ENCODE data around the gene SEMA6A. TPM values are rescaled to one million over a fixed set of nuclear protein-coding genes. Genes with fewer than 3 reads are reported as not detected.

Gene SEMA6A
- total RNA-seq, 1 experiment from 2014 or later, result 406 TPM

GRCh38 chr5:116567106-116567505 lies 7.5 kb downstream of the SEMA6A start:
- TF ChIP-seq, protein P1, sequence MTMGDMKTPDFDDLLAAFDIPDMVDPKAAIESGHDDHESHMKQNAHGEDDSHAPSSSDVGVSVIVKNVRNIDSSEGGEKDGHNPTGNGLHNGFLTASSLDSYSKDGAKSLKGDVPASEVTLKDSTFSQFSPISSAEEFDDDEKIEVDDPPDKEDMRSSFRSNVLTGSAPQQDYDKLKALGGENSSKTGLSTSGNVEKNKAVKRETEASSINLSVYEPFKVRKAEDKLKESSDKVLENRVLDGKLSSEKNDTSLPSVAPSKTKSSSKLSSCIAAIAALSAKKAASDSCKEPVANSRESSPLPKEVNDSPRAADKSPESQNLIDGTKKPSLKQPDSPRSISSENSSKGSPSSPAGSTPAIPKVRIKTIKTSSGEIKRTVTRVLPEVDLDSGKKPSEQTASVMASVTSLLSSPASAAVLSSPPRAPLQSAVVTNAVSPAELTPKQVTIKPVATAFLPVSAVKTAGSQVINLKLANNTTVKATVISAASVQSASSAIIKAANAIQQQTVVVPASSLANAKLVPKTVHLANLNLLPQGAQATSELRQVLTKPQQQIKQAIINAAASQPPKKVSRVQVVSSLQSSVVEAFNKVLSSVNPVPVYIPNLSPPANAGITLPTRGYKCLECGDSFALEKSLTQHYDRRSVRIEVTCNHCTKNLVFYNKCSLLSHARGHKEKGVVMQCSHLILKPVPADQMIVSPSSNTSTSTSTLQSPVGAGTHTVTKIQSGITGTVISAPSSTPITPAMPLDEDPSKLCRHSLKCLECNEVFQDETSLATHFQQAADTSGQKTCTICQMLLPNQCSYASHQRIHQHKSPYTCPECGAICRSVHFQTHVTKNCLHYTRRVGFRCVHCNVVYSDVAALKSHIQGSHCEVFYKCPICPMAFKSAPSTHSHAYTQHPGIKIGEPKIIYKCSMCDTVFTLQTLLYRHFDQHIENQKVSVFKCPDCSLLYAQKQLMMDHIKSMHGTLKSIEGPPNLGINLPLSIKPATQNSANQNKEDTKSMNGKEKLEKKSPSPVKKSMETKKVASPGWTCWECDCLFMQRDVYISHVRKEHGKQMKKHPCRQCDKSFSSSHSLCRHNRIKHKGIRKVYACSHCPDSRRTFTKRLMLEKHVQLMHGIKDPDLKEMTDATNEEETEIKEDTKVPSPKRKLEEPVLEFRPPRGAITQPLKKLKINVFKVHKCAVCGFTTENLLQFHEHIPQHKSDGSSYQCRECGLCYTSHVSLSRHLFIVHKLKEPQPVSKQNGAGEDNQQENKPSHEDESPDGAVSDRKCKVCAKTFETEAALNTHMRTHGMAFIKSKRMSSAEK (CRISPR knock-in tag; IDR thresholded peaks at IDR 0.05; ENCODE audit: borderline replicate concordance), result no peak
- no peak for TF ChIP-seq ZNF425 (CRISPR knock-in tag; conservative IDR thresholded peaks at IDR 0.05)
- TF ChIP-seq OVOL2 (CRISPR knock-in tag; IDR thresholded peaks at IDR 0.05; ENCODE audit: borderline replicate concordance), result no peak
- no peak for TF ChIP-seq CREB1 (CRISPR knock-in tag; IDR thresholded peaks at IDR 0.05)
- TF ChIP-seq ARID4B (CRISPR knock-in tag; IDR thresholded peaks at IDR 0.05; ENCODE audit: borderline replicate concordance), result no peak
- TF ChIP-seq, protein P2, sequence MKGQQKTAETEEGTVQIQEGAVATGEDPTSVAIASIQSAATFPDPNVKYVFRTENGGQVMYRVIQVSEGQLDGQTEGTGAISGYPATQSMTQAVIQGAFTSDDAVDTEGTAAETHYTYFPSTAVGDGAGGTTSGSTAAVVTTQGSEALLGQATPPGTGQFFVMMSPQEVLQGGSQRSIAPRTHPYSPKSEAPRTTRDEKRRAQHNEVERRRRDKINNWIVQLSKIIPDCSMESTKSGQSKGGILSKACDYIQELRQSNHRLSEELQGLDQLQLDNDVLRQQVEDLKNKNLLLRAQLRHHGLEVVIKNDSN (CRISPR knock-in tag; IDR thresholded peaks at IDR 0.05), result no peak
- TF ChIP-seq, protein P3, sequence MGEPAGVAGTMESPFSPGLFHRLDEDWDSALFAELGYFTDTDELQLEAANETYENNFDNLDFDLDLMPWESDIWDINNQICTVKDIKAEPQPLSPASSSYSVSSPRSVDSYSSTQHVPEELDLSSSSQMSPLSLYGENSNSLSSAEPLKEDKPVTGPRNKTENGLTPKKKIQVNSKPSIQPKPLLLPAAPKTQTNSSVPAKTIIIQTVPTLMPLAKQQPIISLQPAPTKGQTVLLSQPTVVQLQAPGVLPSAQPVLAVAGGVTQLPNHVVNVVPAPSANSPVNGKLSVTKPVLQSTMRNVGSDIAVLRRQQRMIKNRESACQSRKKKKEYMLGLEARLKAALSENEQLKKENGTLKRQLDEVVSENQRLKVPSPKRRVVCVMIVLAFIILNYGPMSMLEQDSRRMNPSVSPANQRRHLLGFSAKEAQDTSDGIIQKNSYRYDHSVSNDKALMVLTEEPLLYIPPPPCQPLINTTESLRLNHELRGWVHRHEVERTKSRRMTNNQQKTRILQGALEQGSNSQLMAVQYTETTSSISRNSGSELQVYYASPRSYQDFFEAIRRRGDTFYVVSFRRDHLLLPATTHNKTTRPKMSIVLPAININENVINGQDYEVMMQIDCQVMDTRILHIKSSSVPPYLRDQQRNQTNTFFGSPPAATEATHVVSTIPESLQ (CRISPR knock-in tag; IDR thresholded peaks at IDR 0.05), result no peak
- TF ChIP-seq, protein P4, sequence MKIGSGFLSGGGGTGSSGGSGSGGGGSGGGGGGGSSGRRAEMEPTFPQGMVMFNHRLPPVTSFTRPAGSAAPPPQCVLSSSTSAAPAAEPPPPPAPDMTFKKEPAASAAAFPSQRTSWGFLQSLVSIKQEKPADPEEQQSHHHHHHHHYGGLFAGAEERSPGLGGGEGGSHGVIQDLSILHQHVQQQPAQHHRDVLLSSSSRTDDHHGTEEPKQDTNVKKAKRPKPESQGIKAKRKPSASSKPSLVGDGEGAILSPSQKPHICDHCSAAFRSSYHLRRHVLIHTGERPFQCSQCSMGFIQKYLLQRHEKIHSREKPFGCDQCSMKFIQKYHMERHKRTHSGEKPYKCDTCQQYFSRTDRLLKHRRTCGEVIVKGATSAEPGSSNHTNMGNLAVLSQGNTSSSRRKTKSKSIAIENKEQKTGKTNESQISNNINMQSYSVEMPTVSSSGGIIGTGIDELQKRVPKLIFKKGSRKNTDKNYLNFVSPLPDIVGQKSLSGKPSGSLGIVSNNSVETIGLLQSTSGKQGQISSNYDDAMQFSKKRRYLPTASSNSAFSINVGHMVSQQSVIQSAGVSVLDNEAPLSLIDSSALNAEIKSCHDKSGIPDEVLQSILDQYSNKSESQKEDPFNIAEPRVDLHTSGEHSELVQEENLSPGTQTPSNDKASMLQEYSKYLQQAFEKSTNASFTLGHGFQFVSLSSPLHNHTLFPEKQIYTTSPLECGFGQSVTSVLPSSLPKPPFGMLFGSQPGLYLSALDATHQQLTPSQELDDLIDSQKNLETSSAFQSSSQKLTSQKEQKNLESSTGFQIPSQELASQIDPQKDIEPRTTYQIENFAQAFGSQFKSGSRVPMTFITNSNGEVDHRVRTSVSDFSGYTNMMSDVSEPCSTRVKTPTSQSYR (CRISPR knock-in tag; IDR thresholded peaks at IDR 0.05), result no peak
- no peak for TF ChIP-seq MYBL2 (CRISPR knock-in tag; IDR thresholded peaks at IDR 0.05)
- TF ChIP-seq EMX1 (CRISPR knock-in tag; IDR thresholded peaks at IDR 0.05), result no peak
- TF ChIP-seq ZNF121 (CRISPR knock-in tag; IDR thresholded peaks at IDR 0.05), result no peak
- no peak for TF ChIP-seq JUN (CRISPR knock-in tag; IDR thresholded peaks at IDR 0.05)
- TF ChIP-seq ZNF423 (CRISPR knock-in tag; IDR thresholded peaks at IDR 0.05), result no peak
- TF ChIP-seq, protein P5, sequence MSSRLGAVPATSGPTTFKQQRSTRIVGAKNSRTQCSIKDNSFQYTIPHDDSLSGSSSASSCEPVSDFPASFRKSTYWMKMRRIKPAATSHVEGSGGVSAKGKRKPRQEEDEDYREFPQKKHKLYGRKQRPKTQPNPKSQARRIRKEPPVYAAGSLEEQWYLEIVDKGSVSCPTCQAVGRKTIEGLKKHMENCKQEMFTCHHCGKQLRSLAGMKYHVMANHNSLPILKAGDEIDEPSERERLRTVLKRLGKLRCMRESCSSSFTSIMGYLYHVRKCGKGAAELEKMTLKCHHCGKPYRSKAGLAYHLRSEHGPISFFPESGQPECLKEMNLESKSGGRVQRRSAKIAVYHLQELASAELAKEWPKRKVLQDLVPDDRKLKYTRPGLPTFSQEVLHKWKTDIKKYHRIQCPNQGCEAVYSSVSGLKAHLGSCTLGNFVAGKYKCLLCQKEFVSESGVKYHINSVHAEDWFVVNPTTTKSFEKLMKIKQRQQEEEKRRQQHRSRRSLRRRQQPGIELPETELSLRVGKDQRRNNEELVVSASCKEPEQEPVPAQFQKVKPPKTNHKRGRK (CRISPR knock-in tag; IDR thresholded peaks at IDR 0.05; ENCODE audit: borderline replicate concordance), result no peak
- TF ChIP-seq E2F5 (CRISPR knock-in tag; IDR thresholded peaks at IDR 0.05), result no peak
- no peak for TF ChIP-seq TEAD1 (CRISPR knock-in tag; IDR thresholded peaks at IDR 0.05)
- Mint-ChIP-seq H3K4me1 (peaks cover 92% of the 10 kb centered on the region), H3K27ac (peak overlapping the region; percentile 9), H3K9me3 (no peaks in the 10 kb centered on the region), H3K27me3 (ENCODE audit: low read depth) (no peaks in the 10 kb centered on the region), H3K4me3 (peak overlapping the region; percentile 100), H3K36me3 (peaks cover 53% of the 10 kb centered on the region)
- no peak for DNase-seq (ENCODE audit: low spot score)
- no peak for ATAC-seq
- ChIA-PET CTCF (no interaction called here), POLR2A (no interaction called here)
